Activated CD4-positive, alpha-beta T cell treated with anti-CD3 and anti-CD28 coated beads for 48 hours (primary cell): ENCODE measurements around the gene CCNJL.
"Not testable (repeated sequence)": the region's sequence is repeated elsewhere in the genome, so short reads cannot be mapped to it uniquely, and the experiment has no call there.

Source experiments
- DNase-seq: peaks from one replicate; pipeline ENCODE4 v3.0.0-alpha.2; 2020

The CCNJL gene

GRCh38 chr5:160260006-160260775, 52.2 kb downstream of the CCNJL start:
- no peak for DNase-seq

DNA sequence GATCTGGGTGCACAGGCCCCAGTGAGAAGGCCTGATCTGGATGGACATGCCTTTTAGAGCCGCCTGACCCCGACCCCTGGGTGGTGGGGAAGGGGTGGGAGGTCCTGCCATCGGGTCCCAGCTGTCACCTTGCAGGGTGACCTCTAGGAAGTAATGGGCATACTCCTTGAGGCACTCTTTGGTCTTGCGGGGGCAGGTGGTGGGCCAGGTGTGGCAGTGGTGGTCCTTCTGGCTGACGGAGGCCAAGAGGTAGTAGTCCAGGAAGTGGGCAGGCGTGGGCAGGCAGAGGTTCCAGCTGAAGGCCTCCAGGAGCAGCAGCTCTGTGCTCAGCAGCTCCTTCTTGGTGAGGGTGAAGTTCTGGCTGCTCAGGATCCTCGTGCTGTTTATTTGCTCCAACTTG, 53.0 kb downstream of the CCNJL start:
- no peak for DNase-seq

DNA sequence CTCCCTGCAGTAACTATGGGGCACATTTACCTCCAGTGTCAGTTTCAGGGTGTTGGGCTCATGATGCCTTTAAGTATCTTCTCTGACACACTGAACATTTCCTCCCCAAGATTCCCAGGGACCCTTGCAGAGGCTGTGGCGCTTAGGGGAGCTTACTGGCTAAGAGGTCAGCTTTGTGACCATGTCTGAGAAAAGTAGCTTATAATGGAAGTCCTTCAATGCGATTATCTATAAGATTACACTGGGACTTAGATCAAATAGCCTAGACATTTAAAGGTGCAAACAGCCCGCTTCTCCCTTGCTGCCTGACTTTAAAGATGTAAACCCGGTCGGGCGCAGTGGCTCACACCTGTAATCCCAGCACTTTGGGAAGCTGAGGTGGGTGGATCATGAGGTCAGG, 57.7 kb downstream of the CCNJL start:
- no peak for DNase-seq

- DNase-seq, result no peak
These were observed 58.9 kb downstream of the CCNJL start for GRCh38 chr5:160253441-160253840.

DNA sequence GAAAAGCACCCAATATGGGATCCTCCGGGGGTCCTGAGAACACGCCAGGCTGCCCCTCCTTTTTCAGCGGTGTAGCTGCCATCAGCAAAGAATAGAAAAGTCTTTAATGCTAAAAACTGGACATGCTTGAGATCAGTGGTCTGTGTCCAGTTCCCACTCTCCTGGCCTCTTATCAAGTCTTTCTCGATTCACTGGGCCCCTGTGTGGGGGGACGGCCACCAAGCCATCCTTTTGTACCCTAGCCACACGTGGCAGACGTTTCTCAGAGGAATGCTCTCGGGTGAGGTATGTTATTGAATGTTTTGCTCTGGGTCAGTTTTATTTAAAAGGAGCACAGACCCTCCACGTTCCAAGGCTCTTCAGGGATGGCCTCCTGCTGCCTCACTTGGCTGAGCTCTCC, 59.4 kb downstream of the CCNJL start:
- DNase-seq, result no peak

GRCh38 chr5:160251406-160252155, 60.8 kb downstream of the CCNJL start:
- no peak for DNase-seq

GRCh38 chr5:160250826-160251225, 61.5 kb downstream of the CCNJL start:
- no peak for DNase-seq

DNA sequence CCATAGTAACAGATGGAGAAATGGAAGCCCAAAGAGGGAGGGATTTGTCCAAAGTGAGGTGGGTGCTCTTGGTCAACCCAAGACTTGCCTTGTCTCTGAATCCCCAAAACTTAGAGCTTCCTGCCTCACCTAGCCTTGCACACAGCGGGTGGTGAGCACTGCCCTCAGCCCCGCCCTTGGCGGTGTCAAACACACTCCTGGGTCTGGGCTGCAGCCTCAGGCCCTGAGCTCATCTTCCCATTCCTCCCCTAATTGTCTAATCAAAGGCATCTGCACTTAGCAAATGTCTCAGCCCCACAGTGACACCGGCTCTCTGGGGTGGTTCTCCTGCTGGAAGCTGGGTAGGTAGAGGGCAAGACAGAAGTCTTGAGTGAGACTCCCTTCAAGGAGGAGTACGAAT, 62.1 kb downstream of the CCNJL start:
- no peak for DNase-seq

DNA sequence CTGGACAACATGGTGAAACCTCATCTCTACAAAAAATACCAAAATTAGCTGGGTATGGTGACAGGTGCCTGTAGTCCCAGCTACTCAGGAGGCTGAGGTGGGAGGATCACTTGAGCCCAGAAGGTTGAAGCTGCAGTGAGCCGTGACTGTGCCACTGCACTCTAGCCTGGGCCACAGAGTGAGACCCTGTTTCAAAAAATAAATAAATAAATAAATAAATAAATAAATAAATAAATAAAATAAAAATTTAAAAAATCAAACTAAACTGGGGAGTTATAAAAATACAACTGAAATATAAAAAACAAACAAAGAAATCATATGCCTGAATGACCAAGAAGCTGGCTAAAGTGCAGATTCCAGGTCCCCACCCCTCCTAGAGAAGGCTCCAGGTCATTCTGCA, 62.8 kb downstream of the CCNJL start:
- not testable (repeated sequence) for DNase-seq

GRCh38 chr5:160245506-160246086, 66.8 kb downstream of the CCNJL start:
- no peak for DNase-seq

GRCh38 chr5:160242145-160242544, 70.2 kb downstream of the CCNJL start:
- no peak for DNase-seq

DNA sequence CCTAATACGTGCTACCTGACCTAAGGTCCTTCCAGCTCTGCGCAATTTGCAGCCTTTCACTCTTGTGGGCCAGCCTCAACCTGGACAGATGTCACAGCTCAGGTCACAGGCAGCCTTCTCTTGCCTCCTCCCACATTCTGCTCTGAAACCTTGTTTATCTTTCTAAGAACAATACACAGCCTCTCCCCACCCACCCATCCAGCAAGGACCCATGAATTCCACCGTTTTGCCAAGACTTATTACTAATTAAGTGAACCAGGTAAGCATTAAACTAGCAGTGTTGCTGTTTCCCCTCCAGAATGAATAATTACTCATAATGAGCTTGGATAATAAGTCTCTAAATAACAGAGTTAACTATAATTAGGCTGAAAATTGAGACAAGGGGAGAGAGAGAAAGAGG, 72.0 kb downstream of the CCNJL start:
- DNase-seq, result no peak

- DNase-seq, result no peak
These were observed 74.7 kb downstream of the CCNJL start for GRCh38 chr5:160237571-160238093.

GRCh38 chr5:160235731-160236130, 76.6 kb downstream of the CCNJL start:
- no peak for DNase-seq

- DNase-seq, result no peak
These were observed 79.1 kb downstream of the CCNJL start for GRCh38 chr5:160233215-160233614.

DNA sequence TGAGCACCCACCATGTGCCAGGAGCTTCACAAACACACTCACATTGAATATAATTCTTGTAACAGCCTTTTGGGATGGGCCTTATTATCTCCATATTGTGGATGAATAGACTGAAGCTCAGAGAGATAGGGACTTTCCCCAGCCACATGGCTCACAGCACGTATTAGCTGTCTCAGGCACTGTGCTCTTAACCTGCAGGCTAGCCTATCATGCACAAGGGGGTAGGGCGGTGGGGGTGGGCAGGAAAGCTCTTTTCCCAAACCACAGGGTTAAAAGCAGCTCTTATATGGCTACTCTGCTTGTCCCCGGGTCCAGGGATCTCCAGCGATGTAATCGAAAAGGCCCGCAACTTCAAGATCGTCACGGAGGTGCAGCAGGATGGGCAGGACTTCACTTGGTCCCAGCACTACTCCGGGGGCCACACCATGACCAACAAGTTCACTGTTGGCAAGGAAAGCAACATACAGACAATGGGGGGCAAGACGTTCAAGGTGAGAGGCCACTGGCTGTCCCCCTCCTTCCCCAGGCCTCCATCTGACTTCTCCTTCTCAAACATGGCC, 80.5 kb downstream of the CCNJL start:
- DNase-seq, result no peak

- peak; percentile 5 for DNase-seq
These were observed 81.5 kb downstream of the CCNJL start for GRCh38 chr5:160230686-160231527.

GRCh38 chr5:160229190-160229742, 83.1 kb downstream of the CCNJL start, which contains the start of gene FABP6:
TSS of gene FABP6 (plus strand) at chr5:160229506. CDS start at chr5:160229558, 52 bp downstream.
- no peak for DNase-seq

- DNase-seq, result no peak
These were observed 85.4 kb downstream of the CCNJL start for GRCh38 chr5:160227012-160227411.

DNA sequence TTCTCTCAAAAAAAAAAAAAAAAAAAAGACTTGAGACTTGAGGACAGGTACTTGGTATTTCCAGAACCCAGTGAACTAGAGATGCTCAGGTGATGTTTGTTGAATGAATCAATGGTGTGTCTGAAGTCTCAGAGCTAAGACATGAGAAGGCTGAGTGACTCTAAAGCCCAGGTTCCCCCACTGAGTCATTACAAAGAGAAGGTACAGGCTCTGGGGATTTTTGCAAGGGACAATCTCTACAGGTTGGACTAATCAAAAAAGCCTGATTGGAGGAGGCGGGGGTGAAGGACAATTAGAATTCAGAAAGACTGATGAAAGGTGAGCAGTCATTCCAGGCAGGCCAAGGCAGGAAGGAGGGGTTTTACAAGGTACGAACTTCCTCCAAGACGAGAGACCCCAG, 91.3 kb downstream of the CCNJL start:
- no peak for DNase-seq

DNA sequence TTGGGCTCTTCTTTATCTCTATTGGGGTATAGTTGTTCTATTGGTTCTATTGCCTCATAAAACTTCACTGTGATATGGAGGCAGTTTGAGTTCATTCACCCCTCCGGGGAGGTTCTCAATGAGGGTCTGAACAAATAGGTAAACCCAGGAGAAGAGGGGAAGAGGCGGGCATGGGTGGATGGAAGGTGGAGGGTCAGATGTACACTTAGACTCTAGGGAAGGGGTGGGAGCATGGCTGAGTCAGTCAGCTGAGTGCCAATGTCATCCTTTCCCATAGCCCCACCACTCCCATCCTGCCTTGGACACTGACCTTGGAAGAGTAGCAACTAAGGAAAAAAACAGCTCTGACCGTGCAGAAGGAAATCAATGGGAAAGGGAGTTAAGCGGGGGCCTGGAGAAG, 93.0 kb downstream of the CCNJL start:
- DNase-seq, result no peak

GRCh38 chr5:160213537-160213936, 98.8 kb downstream of the CCNJL start:
- no peak for DNase-seq
